GM18508 (cell line): ENCODE data around the gene VIT.
"Not testable (repeated sequence)": the region's sequence is repeated elsewhere in the genome, so short reads cannot be mapped to it uniquely, and the experiment has no call there.

Experiments used
- ATAC-seq: cut with Tn5 transposase; IDR thresholded peaks from one replicate; pipeline ENCODE4 v1.9.1; 2021; ENCODE audit warnings: moderate number of reproducible peaks; ENCODE audit not compliant: insufficient read depth, unreplicated experiment

The VIT gene

GRCh38 chr2:36798724-36799123 is 102.2 kb downstream of the VIT start:
- no peak for ATAC-seq

- ATAC-seq = no peak
Measured at GRCh38 chr2:36800381-36800780, 103.9 kb downstream of the VIT start.

- ATAC-seq = no peak
Measured at GRCh38 chr2:36801088-36801487, 104.6 kb downstream of the VIT start.

- no peak for ATAC-seq
Measured at GRCh38 chr2:36802952-36803351, 106.4 kb downstream of the VIT start.

GRCh38 chr2:36805635-36806224 is 109.2 kb downstream of the VIT start:
- no peak for ATAC-seq

- no peak for ATAC-seq
Measured at GRCh38 chr2:36807223-36807886, 110.8 kb downstream of the VIT start.

- no peak for ATAC-seq
Measured at GRCh38 chr2:36808386-36809068, 112.0 kb downstream of the VIT start.

- no peak for ATAC-seq
Measured at GRCh38 chr2:36809069-36809445, 112.5 kb downstream of the VIT start.

GRCh38 chr2:36811071-36811470 is 114.6 kb downstream of the VIT start:
- no peak for ATAC-seq

GRCh38 chr2:36812196-36812595 is 115.7 kb downstream of the VIT start:
- ATAC-seq = no peak

GRCh38 chr2:36818542-36818941 is 122.0 kb downstream of the VIT start:
- ATAC-seq = no peak

- ATAC-seq = no peak
Measured at GRCh38 chr2:36819095-36819711, 122.7 kb downstream of the VIT start.

GRCh38 chr2:36820942-36821605 is 124.6 kb downstream of the VIT start:
- no peak for ATAC-seq

GRCh38 chr2:36823862-36824261 is 127.4 kb downstream of the VIT start:
- no peak for ATAC-seq

GRCh38 chr2:36824273-36824672 is 127.8 kb downstream of the VIT start:
- no peak for ATAC-seq

GRCh38 chr2:36824683-36825082 is 128.2 kb downstream of the VIT start:
- ATAC-seq = not testable (repeated sequence)

- no peak for ATAC-seq
Measured at GRCh38 chr2:36831185-36831584, 134.7 kb downstream of the VIT start.

- ATAC-seq = no peak
Measured at GRCh38 chr2:36834203-36834602, 137.7 kb downstream of the VIT start.

GRCh38 chr2:36834731-36835524 is 138.4 kb downstream of the VIT start:
- no peak for ATAC-seq

GRCh38 chr2:36839976-36840617 is 143.6 kb downstream of the VIT start:
- ATAC-seq = no peak
